ENCODE measurements around the gene FOSL2. TPM values are rescaled to one million over a fixed set of nuclear protein-coding genes. Genes with fewer than 3 reads are reported as not detected.
A peak's percentile ranks its signal among the peaks of the same experiment; 100 is the strongest.

The FOSL2 gene
- total RNA-seq, 1 donor from 2014 or later, result 156 TPM

DNA sequence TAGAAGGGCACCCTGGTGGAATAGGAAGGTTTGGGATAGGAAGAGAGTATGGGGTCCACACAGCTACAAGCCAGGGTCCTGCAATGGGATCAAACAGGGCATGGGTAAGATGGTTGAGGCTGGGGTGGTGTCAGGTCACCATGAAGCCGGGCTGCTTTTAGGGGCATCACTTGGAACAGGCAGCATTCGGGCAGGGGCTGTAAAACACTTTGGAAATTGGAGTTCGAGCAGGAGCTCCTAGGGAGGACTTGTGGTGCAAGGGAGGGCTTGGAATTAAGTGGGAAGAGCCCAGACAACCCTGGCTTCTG lies 56.1 kb downstream of the FOSL2 start:
- Mint-ChIP-seq H3K27me3 (ENCODE audit: low read depth) (no peaks in the 10 kb centered on the region), H3K9me3 (ENCODE audit: low read depth) (no peaks in the 10 kb centered on the region), H3K4me3 (ENCODE audit: unreplicated experiment) (no peak overlapping the region), H3K36me3 (ENCODE audit: low read depth) (no peaks in the 10 kb centered on the region), H3K27ac (ENCODE audit: unreplicated experiment) (peak overlapping the region; percentile 76), H3K4me1 (ENCODE audit: low read depth) (peaks cover 39% of the 10 kb centered on the region)
- DNase-seq (ENCODE audit: low spot score), result no peak
- TF ChIP-seq, protein P1, sequence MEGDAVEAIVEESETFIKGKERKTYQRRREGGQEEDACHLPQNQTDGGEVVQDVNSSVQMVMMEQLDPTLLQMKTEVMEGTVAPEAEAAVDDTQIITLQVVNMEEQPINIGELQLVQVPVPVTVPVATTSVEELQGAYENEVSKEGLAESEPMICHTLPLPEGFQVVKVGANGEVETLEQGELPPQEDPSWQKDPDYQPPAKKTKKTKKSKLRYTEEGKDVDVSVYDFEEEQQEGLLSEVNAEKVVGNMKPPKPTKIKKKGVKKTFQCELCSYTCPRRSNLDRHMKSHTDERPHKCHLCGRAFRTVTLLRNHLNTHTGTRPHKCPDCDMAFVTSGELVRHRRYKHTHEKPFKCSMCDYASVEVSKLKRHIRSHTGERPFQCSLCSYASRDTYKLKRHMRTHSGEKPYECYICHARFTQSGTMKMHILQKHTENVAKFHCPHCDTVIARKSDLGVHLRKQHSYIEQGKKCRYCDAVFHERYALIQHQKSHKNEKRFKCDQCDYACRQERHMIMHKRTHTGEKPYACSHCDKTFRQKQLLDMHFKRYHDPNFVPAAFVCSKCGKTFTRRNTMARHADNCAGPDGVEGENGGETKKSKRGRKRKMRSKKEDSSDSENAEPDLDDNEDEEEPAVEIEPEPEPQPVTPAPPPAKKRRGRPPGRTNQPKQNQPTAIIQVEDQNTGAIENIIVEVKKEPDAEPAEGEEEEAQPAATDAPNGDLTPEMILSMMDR (IDR thresholded peaks at IDR 0.05), result no peak

DNA sequence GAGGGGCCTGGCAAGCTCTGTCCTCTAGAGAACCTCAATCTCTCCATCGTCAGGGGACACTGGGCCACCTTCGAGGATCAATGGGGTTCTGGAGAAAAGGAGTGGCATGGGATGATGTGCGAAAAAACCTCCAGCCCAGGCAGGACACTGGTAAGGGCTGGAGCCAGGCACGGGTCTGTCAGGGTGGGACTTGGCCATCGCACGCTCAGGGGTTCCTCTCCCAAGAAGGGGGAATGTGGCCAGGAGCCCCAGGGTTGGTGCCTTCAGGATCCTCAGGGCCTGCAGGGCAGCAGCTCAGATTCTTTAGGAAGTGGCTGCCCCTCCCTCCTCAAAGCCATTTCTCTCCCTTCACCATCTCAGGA lies 56.4 kb downstream of the FOSL2 start:
- TF ChIP-seq, protein P1 (IDR thresholded peaks at IDR 0.05), result no peak
- no peaks in the 10 kb centered on the region for H3K27me3 Mint-ChIP-seq (ENCODE audit: low read depth)
- H3K9me3 Mint-ChIP-seq (ENCODE audit: low read depth), result no peaks in the 10 kb centered on the region
- H3K4me1 Mint-ChIP-seq (ENCODE audit: low read depth), result peaks cover 39% of the 10 kb centered on the region
- H3K4me3 Mint-ChIP-seq (ENCODE audit: unreplicated experiment), result no peak overlapping the region
- no peaks in the 10 kb centered on the region for H3K36me3 Mint-ChIP-seq (ENCODE audit: low read depth)
- H3K27ac Mint-ChIP-seq (ENCODE audit: unreplicated experiment), result no peak overlapping the region
- DNase-seq (ENCODE audit: low spot score), result no peak

DNA sequence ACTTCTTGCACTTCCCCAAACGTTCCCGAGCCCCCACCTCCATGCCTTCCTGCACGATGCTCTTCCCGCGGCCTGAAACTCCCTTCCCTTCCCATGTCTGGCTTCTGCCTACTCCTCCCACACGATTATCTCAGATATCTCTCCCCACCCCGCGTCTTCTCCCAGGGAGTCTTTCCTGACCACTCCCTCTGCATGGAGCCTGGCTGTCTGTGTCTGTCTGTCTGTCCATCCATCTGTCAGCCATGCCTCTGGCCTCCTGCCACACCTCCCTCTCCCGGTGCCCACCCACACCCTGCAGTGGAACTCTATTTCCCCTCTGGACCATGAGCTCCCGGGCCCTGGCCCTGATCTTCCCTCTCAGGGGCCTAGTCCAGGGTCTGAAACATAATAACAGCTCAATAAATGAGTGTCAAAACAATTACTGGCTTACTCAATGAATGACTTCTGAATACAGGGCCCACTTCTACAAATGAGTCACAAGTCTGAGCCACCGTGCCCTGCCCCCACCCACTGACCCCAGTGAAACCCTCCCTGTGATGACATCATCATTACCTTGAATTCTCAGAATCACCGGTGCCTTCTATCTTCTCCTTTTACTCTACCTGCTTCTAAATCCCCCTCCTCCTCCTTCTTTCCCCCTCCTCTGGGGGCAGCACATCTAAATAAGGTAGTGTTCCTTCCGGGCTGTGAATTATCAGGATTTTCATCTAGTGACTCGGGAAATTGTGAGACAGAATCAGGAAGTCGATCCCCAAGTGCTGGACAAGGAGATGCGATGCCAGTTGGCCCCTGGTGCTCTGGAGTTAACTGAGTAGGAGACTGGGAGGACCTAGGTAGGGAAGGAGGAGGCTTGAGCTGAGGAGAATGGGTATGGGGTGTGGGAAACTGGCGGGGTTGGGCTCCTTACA lies 57.1 kb downstream of the FOSL2 start:
- no peaks in the 10 kb centered on the region for H3K27me3 Mint-ChIP-seq (ENCODE audit: low read depth)
- peak overlapping the region; percentile 53 for H3K27ac Mint-ChIP-seq (ENCODE audit: unreplicated experiment)
- H3K4me1 Mint-ChIP-seq (ENCODE audit: low read depth), result peaks cover 39% of the 10 kb centered on the region
- no peak for DNase-seq (ENCODE audit: low spot score)
- H3K36me3 Mint-ChIP-seq (ENCODE audit: low read depth), result no peaks in the 10 kb centered on the region
- H3K9me3 Mint-ChIP-seq (ENCODE audit: low read depth), result no peaks in the 10 kb centered on the region
- no peak overlapping the region for H3K4me3 Mint-ChIP-seq (ENCODE audit: unreplicated experiment)
- TF ChIP-seq, protein P1 (IDR thresholded peaks at IDR 0.05), result no peak

DNA sequence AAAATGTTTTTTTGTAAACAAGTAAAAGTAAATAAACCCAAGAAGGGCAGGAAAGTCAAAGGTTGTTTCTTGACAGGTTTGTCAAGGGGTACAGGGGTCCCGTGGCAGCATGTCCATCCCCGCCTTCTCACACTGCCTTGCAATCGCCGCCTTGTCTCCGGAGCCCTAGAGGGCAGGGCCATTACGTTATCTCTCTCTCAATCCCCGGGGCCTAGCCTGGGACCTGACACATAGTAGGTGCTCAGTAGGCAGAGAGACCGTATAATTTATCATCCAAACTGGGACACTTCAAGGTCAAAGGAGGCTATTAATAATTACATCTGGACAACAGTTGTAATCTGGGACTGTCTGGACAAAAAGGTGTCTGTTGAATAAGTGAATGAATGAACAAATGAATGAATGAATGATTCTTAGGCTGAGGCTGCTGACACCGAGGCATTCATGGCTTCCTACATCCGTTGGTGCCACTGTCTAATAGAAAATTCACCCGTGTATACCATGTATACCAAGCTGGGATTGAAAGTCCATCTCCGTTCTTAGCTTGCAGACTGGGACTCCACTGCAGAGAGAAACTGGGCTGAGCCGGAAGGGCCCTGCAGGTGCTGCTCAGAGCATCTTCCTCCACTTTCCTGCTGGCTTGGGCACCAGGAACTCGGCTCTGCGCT lies 58.4 kb downstream of the FOSL2 start:
- no peak for DNase-seq (ENCODE audit: low spot score)
- no peaks in the 10 kb centered on the region for H3K36me3 Mint-ChIP-seq (ENCODE audit: low read depth)
- no peak overlapping the region for H3K4me3 Mint-ChIP-seq (ENCODE audit: unreplicated experiment)
- TF ChIP-seq, protein P1 (IDR thresholded peaks at IDR 0.05), result no peak
- H3K9me3 Mint-ChIP-seq (ENCODE audit: low read depth), result no peaks in the 10 kb centered on the region
- H3K27ac Mint-ChIP-seq (ENCODE audit: unreplicated experiment), result peak overlapping the region; percentile 15
- peaks cover 27% of the 10 kb centered on the region for H3K4me1 Mint-ChIP-seq (ENCODE audit: low read depth)
- H3K27me3 Mint-ChIP-seq (ENCODE audit: low read depth), result no peaks in the 10 kb centered on the region

DNA sequence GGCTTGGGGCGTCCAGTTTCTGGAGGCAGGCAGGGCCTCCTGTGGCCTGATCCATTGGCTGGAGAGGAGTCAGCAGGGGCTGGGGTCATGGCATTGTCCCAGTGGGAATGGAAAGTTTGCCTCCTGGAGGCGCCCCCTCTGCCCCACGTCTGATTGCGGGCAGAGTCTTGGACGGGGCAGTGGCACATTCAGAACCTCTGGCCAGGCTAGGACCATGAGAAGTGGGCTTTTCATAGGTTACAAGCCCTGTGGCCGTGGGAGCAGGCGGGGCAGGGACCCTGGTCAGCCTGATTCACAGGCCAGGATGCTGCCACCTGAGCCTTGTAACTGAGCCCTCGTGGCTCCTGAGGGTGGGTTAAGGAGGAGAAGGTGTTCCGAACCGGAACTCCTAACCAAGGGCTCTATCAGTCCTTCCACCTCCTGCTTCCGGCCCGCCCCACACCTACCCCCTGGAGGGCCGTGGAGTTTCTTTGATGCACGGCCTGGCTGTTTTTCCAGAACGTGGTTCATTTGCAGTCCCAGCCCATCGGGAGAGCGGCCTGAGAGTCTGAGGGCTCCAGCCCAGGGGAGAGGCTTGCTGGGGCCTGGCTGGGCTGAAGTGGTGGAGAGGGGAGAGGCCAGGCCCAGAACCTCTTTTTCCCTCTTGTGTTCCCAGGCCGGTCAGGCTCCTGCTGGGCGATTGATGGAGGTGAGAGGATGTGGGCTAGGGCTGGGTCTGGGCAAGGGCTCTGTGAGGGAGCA lies 59.3 kb downstream of the FOSL2 start:
- TF ChIP-seq, protein P1 (IDR thresholded peaks at IDR 0.05), result no peak
- no peaks in the 10 kb centered on the region for H3K9me3 Mint-ChIP-seq (ENCODE audit: low read depth)
- no peaks in the 10 kb centered on the region for H3K27me3 Mint-ChIP-seq (ENCODE audit: low read depth)

More for the DNA sequence above, 59.3 kb downstream of the FOSL2 start:
- no peak overlapping the region for H3K4me3 Mint-ChIP-seq (ENCODE audit: unreplicated experiment)
- H3K36me3 Mint-ChIP-seq (ENCODE audit: low read depth), result no peaks in the 10 kb centered on the region
- no peak overlapping the region for H3K27ac Mint-ChIP-seq (ENCODE audit: unreplicated experiment)
- H3K4me1 Mint-ChIP-seq (ENCODE audit: low read depth), result peaks cover 25% of the 10 kb centered on the region
- DNase-seq (ENCODE audit: low spot score), result no peak
